ENCODE results near the gene MEIOB.

The MEIOB gene

GRCh38 chr16:1874854-1875253 lies 2.9 kb upstream of the MEIOB start:
- DNase-seq, result no peak

DNA sequence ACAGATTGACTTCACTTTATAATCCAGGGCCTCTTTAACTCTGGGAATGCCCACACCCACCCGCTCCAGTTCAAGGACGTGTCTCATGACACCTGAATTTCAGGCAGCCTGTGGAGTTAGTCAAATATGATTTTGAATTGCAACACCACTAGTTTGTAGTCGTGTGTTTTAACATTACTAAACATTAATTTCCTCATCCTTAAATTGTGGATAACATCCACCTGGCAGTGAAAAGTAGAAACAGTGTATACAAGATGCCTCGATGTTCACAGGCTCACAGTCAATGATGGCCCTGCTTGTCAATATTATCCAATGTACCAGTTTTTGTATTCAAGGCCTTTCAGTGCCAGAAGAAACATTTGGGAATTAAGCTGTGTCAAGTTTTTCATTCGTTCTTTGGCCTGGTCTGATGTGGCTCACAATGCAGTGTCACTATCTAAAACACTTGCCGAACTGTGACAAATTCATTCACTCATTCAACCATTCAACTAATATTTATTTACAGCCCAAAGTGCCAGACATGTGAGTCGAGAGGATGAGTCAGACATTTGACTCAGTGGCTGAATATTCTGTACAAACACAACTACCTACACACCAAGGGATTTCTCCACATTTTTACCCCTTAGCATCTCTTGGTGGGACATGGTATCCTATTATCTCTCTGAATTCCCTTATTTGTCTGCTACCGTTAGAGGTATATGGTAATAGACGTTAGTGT lies 1.4 kb downstream of the MEIOB start:
- no peak for DNase-seq

GRCh38 chr16:1865902-1866690 lies 5.9 kb downstream of the MEIOB start:
- DNase-seq, result no peak

DNA sequence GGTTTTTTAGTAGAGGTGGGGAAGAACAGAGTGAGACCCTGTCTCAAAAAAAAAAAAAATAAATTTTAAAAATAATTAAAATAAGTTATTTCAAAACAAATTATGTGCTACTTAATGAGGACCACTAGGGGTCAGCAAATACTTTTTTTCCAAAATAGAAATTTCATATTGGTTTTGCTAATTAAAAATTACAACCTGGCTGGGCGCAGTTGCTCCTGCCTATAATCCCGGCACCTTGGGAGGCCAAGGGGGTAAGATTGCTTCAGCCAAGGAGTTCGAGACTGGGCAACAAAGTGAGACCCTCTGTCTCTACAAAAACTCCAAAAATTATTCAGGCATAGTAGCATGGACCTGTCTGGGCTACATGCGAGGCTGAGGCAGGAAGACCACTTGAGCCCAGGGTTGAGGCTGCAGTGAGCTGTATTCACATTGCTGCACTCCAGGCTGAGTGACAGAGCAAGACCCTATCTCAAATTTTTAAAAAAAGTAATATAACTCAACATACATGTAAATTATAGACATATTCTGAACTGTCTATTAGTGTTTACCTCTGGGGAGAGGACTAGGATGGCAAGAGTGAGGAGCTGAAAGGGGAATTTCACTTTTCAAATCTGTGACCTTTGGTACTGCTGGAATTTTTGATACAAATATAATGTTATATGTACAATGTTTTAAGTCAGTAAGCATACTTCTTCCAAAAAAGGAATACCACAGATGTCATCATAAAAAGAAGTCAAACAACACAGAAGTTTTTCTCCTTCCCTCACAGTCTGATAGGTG lies 8.1 kb downstream of the MEIOB start:
- DNase-seq, result peak; percentile 63

DNA sequence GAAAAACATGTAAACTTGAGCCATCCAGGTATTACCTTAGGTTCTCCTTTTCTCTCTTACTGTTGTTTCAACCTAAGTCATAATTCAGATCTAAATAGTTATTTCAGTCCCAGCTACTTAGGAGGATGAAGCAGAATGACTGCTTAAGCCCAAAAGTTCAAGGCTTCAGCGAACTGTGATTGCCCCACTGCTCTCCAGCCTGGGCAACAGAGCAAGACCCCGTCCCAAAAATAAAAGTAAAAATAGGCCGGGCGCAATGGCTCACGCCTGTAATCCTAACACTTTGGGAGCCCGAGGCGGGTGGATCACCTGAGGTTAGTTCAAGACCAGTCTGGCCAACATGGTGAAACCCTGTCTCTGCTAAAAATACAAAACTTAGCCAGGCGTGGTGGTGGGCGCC lies 9.6 kb downstream of the MEIOB start:
- no peak for DNase-seq

DNA sequence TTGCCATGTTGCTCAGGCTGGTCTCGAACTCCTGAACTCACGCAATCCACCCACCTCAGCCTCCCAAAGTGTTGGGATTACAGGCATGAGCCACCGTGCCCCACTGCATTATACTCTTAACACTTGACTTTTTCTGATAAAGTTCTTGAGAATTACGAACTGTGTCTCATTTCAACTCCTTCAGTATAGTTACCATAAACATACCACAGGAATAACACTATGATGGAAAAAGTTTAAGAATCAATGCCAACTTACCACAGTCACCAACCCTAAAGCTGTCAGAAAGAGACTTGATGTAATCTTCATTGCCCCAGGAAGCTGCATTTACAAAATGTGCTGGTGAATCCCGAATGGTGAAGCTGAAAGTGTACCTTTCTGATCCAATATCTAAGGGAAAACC lies 10.2 kb downstream of the MEIOB start:
- no peak for DNase-seq

DNA sequence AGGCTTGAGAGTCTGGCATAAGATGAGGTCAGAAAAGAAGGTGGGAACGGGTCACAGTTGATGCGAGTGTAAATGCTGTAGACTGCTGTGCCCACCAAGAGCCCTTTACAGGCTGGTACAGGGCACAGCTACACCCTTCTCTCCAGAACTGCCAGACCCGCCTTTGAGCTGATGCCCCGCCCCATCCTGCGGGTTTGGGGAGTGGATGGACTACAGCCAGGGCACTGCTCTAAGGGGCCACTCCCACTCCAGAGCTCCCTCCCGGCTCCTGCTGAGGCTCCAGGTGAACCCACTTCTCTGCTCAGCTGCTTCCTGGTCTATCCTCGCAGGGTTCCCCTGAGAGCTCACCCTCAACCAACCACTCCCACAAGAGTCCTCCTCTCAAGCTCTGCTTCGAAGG lies 12.3 kb downstream of the MEIOB start:
- DNase-seq, result peak; percentile 73

DNA sequence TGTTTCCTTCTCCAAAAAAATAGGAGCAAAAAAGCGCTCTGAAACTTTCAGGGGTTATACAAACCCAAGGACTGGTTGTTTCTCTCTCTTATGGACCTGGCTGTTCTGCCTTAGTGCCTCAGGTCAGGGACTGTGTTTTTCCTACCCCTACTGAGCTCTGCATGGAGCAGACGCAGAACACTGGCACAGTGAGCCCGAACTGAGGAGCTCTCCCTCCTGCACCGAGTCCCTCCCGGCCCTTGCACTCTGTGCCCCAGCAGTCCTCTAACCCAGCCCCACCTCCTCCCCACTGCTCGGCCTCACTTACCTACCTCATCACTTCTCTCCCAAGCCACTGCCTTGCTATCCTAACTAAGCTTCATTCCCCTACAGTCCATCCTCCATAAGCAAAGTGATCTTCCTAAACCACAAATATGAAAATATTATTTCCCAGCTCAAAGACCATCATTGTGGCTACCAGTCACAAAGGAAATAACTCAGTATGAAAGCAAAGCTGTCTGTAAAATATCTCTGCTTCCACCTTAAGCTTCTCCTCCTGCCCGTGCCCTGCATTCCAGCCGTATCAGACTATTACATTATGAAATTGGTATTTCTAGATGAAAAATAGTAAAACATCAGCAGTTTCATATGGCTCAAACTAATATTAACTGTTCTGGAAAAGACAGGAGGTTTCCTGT lies 13.6 kb downstream of the MEIOB start:
- DNase-seq, result no peak

GRCh38 chr16:1857433-1858097 lies 14.4 kb downstream of the MEIOB start:
- no peak for DNase-seq

DNA sequence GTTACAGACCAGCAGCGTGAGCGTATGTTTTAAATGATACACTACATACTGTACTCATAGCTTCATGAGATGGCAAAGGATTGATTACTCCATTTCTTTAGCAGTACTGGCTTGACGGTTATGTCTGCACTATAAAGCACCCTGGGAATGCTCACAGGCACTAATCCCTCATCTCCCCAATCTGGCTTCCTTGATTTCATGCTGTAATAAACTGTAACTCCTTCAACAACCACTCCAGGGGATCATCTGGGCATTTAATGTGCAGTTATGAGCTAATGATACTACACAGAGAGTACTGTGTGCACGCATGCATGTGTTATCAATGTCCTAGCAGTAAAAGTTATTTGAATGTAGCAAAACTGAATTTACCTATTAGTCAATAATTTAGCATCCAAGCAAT lies 20.2 kb downstream of the MEIOB start:
- DNase-seq, result no peak

DNA sequence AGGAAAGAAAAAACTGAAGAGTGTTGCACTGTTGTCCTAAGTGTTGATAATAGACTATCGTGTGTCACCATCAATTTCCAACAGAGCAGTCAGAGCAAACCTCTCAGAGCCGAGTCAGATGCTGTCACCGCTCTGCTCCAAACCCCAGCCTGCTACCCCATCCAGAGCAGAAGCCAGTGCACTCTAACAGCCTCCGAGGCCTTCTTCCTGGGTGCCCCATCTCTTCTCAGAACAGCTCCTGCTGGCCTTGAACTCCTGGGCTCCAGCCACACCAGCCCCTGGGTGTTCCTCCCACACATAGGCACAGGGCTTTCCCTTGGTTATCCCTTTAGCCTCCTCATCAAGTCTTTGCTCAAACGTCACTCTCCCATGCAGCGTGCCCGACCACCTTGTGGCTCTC lies 21.0 kb downstream of the MEIOB start:
- DNase-seq, result no peak

DNA sequence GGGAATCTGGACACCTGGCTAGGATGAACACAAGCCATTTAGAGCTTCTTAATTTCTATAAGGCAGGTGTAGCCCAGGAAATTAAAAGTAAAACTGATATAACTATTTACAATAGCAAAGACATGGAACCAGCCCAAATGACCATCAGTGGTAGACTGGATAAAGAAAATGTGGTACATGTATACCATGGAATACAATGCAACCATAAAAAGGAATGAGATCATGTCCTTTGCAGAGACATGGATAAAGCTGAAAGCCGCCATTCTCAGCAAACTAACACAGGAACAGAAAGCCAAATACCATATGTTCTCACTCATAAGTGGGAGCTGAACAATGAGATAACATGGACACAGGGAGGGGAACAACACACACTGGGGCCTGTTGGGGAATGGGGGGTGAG lies 25.5 kb downstream of the MEIOB start:
- DNase-seq, result no peak

- DNase-seq, result no peak
Observed at GRCh38 chr16:1845985-1846384, 26.0 kb downstream of the MEIOB start.

- DNase-seq, result no peak
Observed at GRCh38 chr16:1839554-1839953, 32.4 kb downstream of the MEIOB start.

GRCh38 chr16:1834096-1834495 lies 37.9 kb downstream of the MEIOB start:
- no peak for DNase-seq

DNA sequence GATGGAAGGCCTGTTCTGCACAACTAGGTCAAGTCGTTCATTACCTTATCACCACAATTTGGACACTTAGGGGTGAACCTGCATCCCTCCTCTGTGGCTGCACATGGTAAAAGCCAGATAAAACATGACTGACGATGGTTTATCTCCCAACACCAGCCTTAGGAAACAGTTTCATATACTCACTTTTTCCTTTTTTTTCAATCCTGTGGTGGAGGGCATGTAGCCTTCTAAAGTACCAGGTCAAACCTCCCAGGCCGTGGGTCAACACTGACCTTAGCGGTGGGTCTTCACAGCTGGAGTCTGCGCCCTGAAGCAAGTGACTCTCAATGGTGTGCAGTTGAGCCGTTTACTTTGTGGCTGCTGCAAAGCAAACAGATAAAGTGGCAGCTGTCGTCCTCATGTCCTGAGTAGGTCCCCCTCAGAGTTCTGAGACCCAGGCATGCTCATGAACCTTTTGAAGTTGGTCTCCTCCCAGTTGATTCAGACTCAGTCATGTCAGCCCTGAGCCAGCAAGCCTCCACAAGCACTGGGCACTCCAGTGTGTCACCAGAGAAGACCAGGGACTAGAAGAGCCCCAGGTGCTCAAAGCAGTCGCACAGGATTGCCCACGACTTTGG lies 39.0 kb downstream of the MEIOB start:
- peak; percentile 98 for DNase-seq

DNA sequence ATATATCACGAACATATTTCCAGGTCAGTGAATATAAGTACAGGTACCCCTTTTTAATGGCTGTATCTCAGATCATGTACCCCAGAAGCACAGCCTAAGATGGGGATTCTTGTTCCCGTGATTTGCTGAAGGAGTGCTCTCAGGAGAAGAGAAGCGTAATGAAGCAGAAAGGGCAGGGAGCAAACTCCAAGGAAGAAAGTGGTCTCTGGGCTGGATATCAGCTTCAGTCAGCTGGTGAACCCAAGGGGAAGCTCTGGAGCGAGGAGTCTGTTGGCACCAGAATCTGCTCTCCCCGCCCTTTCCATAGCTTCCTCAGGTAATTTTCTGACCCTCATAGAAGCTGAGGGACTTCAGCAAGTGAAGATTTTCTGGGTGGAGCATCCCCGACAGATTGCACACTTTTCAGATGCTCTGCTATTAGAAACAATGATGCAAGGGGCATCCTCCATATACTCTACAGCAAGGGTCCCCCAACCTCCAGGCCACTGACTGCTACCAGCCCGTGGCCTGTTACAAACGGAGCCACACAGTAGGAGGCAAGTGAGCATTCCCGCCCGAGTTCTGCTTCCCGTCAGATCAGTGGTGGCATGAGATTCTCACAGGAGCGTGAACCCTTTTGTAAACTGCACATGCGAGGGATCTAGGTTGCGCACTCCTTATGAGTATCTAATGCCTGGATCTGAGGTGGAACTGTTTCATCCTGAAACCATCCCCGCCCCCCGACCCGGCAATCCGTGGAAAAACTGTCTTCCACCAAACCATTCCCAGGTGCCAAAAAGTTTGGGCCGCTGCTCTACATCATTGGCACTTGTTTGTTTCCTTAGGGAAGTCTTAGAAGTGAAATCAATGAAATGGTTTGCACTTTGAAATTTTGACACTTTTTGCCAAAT lies 40.5 kb downstream of the MEIOB start:
- DNase-seq, result no peak

DNA sequence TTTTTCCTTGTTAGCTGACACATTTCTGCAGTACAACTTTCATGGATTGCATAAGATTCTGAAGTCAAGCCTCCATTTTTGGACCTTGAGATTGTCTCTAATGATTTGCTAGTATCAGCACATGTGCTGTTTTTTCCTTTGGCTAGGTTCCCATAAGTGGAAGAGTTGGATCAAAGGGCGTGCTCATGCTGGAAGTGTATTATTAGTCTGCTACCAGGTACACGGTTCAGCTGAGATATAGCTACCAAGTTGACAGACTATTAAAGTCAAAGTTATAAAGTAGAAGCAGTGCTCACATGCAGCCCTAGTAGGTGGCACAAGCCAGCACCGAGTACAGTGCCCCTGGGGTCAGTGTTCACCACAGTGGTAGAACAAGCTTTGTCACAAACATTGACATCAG lies 41.8 kb downstream of the MEIOB start:
- DNase-seq, result peak; percentile 38

- peak; percentile 57 for DNase-seq
Observed at GRCh38 chr16:1828645-1829410, 43.1 kb downstream of the MEIOB start.

Measured in hematopoietic multipotent progenitor cell treated with erythropoietin and hydrocortisone succinate and interleukin-3 and kit ligand, for 8 days (in vitro differentiated cells).